ENCODE results near the gene PDILT. TPM values are rescaled to one million over a fixed set of nuclear protein-coding genes. Genes with fewer than 3 reads are reported as not detected.
"Not testable (repeated sequence)": the region's sequence is repeated elsewhere in the genome, so short reads cannot be mapped to it uniquely, and the experiment has no call there.

Gene PDILT, protein sequence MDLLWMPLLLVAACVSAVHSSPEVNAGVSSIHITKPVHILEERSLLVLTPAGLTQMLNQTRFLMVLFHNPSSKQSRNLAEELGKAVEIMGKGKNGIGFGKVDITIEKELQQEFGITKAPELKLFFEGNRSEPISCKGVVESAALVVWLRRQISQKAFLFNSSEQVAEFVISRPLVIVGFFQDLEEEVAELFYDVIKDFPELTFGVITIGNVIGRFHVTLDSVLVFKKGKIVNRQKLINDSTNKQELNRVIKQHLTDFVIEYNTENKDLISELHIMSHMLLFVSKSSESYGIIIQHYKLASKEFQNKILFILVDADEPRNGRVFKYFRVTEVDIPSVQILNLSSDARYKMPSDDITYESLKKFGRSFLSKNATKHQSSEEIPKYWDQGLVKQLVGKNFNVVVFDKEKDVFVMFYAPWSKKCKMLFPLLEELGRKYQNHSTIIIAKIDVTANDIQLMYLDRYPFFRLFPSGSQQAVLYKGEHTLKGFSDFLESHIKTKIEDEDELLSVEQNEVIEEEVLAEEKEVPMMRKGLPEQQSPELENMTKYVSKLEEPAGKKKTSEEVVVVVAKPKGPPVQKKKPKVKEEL
- total RNA-seq: not detected

DNA sequence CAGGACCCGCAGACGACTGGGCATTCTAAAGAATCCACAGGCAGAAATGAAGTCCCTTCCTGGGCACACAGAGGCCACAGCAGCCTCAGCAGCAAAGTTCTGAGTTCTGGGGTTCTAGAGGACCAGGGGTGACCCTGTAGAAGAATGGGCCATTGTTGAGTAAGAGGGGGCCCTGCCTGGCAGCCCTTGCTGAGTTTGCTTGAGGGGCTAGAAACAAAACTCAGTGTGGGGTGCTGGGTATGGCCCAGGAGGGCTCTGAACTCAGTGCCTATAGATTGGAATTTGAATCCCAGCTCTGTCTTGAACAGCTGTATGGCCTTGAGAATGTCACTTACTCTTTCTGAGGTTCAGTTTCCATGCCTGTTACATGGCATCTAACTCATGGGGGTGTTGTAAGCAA lies at the start of gene PDILT:
Gene PDILT (minus strand): TSS at position 101 of the 400 bp plus-strand sequence. CDS start 5,437 bp downstream, outside the sequence.
- TF ChIP-seq, protein P1, sequence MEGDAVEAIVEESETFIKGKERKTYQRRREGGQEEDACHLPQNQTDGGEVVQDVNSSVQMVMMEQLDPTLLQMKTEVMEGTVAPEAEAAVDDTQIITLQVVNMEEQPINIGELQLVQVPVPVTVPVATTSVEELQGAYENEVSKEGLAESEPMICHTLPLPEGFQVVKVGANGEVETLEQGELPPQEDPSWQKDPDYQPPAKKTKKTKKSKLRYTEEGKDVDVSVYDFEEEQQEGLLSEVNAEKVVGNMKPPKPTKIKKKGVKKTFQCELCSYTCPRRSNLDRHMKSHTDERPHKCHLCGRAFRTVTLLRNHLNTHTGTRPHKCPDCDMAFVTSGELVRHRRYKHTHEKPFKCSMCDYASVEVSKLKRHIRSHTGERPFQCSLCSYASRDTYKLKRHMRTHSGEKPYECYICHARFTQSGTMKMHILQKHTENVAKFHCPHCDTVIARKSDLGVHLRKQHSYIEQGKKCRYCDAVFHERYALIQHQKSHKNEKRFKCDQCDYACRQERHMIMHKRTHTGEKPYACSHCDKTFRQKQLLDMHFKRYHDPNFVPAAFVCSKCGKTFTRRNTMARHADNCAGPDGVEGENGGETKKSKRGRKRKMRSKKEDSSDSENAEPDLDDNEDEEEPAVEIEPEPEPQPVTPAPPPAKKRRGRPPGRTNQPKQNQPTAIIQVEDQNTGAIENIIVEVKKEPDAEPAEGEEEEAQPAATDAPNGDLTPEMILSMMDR (IDR thresholded peaks at IDR 0.05): no peak
- TF ChIP-seq POLR2A (IDR thresholded peaks at IDR 0.05): no peak
- Histone ChIP-seq H3K36me3 (no peaks in the 10 kb centered on the region), H3K27ac (no peak within 1 kb of the TSS), H3K9me3 (no peaks in the 10 kb centered on the region), H3K4me1 (no peaks in the 10 kb centered on the region), H3K4me3 (no peak within 1 kb of the TSS), H3K27me3 (no peaks in the 10 kb centered on the region)
- no peak for DNase-seq

DNA sequence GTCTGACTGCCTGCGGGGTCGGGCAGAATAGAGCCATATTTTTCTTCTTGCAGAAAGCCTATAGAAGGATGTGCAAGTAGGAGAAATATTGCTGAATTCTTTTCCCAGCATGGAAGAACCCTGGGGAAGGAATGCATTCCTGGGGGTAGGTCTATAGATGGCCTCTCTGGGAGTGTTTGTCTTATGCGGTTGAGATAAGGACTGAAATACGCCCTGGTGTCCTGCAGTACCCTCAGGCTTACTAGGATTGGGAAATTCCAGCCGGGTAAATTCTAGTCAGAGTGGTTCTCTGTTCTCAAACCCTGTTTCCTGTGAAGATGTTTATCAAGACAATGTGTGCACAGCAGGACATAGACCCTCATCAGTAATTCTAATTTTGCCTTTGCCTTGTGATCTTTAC lies 49.1 kb upstream of the PDILT start:
- H3K9me3 ChIP-seq, H3K27me3 ChIP-seq, H3K27ac ChIP-seq, H3K36me3 ChIP-seq, H3K4me1 ChIP-seq, H3K4me3 ChIP-seq, DNase-seq: not testable (repeated sequence)

DNA sequence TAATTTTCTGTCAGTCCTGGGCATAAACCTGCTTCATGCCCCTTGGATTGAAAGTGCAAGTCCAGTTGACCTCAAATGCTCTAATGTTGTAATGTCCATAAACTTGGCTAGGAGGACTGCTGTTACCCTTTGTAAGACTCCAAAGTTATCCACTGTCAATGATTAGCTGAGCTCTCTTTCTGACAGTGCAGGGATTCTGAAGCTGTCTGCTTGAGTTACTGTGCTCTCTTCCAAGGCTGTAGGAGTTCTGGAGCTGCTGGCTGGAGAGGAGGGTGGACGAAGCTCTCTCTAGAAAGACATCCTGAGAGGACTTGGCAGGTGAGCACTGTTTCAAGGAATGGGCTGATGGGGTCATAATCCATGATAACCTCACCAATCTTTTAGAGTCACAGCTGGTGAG lies 46.8 kb upstream of the PDILT start, which contains the start of gene ACSM2A:
Gene ACSM2A (plus strand): TSS at position 158 of the 400 bp plus-strand sequence. CDS start 8,594 bp downstream, outside the sequence.
- H3K27ac ChIP-seq, H3K4me1 ChIP-seq, DNase-seq, H3K27me3 ChIP-seq, H3K9me3 ChIP-seq, H3K4me3 ChIP-seq, H3K36me3 ChIP-seq: not testable (repeated sequence)

DNA sequence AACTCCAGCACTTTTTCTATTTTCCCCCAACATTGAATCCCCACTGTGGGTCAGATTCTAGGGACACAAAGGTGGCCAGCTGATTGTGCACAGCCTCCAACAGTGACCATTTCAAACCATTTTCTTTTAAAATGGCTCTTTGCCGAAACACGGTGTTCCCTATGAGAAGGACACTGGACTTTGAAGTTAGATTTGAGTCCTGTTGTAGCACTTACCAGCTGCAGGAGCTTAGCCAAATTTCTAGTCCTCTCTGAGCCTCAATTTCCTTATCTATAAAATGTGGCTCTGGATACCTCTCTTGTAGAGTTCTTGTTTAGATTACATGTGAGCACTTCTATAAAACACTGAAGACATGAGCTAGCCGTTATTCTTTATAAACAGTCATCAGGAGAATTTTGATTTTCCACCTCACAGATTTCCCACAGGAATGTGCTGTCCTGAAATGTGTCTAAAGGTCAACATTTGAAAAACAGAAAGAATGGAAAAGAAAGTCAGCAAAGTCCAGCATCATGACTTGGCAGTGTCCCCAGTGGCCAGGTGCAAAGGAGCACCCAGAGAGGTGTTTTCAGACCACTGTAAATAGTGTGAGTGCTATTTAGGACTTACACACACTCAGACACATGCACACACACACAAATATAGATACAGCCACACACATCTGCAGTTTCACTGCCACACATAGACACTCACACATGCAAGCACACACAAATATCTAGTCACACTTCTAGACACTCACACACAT lies 42.3 kb upstream of the PDILT start:
- not testable (repeated sequence) for H3K4me3 ChIP-seq, H3K36me3 ChIP-seq, H3K9me3 ChIP-seq, DNase-seq, H3K27ac ChIP-seq, H3K4me1 ChIP-seq, H3K27me3 ChIP-seq

DNA sequence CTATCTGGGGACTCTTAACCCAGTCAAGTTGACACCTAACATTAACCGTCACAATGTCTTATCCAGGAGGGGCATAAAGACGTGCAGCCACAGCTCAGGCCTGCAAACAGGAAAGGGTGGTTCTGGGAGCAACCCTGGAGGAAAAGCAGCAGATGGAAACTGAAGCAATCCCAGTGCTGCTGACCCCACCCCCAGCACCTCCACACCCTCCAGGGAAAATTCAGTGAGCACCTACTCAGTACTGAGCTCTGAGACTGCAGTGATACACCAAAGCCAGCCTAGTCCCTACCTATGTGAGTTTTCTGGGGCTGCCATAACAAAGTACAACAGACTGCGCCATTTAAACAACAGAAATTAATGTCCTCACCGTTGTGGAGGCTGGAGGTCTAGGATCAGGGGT lies 37.3 kb upstream of the PDILT start:
- DNase-seq: not testable (repeated sequence)

DNA sequence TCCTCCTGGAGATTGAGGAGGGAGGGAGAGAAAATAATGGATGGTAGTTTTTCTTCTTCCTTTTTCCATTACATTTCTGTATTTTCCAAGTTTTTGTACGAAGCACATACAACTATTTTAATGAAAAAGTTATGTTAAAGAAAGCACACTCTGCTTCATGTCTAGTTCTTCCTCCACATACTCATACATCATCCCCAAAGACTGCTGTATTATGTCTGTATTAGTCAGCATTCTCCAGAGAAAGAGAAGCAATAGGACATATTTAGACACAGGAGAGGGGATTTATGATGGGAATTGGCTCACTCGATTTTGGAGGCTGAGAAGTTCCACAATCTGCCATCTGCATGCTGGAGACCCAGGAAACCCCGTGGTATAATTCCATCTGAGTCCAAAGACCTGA lies 36.7 kb upstream of the PDILT start:
- no peak for TF ChIP-seq POLR2A (IDR thresholded peaks at IDR 0.05)
- TF ChIP-seq, protein P1 (IDR thresholded peaks at IDR 0.05): no peak
- DNase-seq: no peak
- Histone ChIP-seq H3K27me3 (no peaks in the 10 kb centered on the region), H3K36me3 (no peaks in the 10 kb centered on the region), H3K9me3 (no peaks in the 10 kb centered on the region), H3K27ac (no peak overlapping the region), H3K4me1 (no peaks in the 10 kb centered on the region), H3K4me3 (no peak overlapping the region)

More for the DNA sequence above, 37.3 kb upstream of the PDILT start:
- H3K4me1 ChIP-seq, H3K4me3 ChIP-seq, H3K27ac ChIP-seq, H3K36me3 ChIP-seq, H3K9me3 ChIP-seq, H3K27me3 ChIP-seq: not testable (repeated sequence)

DNA sequence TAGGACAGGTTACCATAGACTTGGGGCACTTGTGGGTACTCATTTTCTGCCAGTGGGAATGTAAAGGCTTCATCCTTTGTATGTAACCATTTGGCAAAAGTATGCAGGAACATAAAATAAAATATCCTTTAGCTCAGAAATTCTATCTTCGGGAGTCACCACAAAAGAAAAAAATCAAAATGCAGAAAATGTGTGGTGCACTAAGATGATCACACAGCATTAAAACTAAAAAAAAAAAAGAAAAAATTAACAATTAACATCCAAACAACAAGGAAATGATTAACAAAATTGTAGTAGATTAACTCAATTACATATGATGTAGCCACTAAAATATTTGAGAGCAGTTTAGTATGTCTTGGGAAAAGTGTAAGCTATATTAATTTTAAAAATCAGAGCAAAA lies 36.2 kb upstream of the PDILT start:
- H3K27me3 ChIP-seq, H3K4me3 ChIP-seq, DNase-seq, H3K36me3 ChIP-seq, H3K9me3 ChIP-seq, H3K4me1 ChIP-seq: not testable (repeated sequence)
- H3K27ac ChIP-seq: peak overlapping the region in 1 of 4 donors; percentile 39

DNA sequence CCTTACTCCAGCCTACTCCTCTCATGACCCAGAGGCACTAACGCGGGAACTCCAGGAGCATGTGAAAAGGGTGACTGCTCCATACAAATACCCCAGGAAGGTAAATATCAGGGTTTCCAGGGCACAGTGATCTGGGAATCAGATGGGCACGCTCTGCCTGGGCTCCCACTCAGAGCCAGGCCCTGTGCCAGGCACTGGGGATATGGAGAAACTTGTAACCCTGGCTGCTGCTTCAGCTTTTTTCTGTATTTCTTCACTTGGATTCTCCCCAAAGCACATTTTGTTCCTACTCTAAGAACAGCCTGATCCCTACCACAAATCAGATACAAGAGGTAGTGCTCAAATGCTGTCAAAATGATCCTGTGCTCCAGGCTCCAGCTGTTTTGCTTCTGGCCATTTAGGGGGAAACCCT lies 35.3 kb upstream of the PDILT start:
- H3K27ac ChIP-seq: peak overlapping the region in 2 of 4 donors; percentile 10 to 63
- H3K4me1 ChIP-seq, H3K27me3 ChIP-seq, H3K36me3 ChIP-seq, DNase-seq, H3K4me3 ChIP-seq, H3K9me3 ChIP-seq: not testable (repeated sequence)

DNA sequence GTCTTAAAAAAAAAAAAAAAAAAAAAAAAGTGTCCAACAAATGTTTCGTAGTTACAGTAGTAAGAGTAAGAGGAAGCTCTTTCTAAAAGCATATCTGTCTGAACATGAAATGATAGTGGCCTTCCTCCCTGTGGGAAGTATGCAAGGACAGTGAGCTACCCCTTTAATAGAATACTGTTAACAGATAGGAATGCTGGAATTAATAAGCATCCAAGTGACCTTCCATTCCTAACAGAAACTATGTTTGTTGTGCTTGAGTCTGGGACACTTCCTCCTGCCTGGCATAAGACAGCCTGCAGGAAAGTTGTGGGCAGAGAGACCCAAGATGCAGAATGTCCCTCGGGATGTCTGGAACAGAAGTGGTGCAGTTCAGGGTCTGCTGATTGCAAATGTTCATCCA lies 34.4 kb upstream of the PDILT start:
- DNase-seq, H3K9me3 ChIP-seq, H3K4me3 ChIP-seq, H3K36me3 ChIP-seq, H3K27me3 ChIP-seq, H3K4me1 ChIP-seq: not testable (repeated sequence)
- H3K27ac ChIP-seq: peak overlapping the region in 1 of 4 donors; percentile 63

All from Peyer's patch (tissue), 4 donors.